Lower lobe of right lung (tissue), 2 donors: ENCODE measurements around the gene AQP10. TPM values are rescaled to one million over a fixed set of nuclear protein-coding genes. Genes with fewer than 3 reads are reported as not detected.
"Not testable (repeated sequence)": the region's sequence is repeated elsewhere in the genome, so short reads cannot be mapped to it uniquely, and the experiment has no call there.

ENCODE experiments used
- ATAC-seq, 2 donors: fragments of 200-7000 bp; cut with Tn5 transposase; one replicate each; pipeline ENCODE4 v1.9.1; 2020 to 2022; ENCODE audit warnings: mild to moderate bottlenecking in 2 of 2, moderate library complexity in 2 of 2
- DNase-seq: peaks from one replicate; pipeline ENCODE4 v3.0.0-alpha.2; 2020
- H3K27ac ChIP-seq: fragments of 200-600 bp; one replicate; pipeline ENCODE4 v1.8.0; 2022
- H3K27me3 ChIP-seq: fragments of 200-600 bp; one replicate; pipeline ENCODE4 v1.8.0; 2022; ENCODE audit warnings: low read depth
- H3K36me3 ChIP-seq: fragments of 200-600 bp; one replicate; pipeline ENCODE4 v1.8.0; 2022; ENCODE audit warnings: mild to moderate bottlenecking
- H3K4me1 ChIP-seq: fragments of 200-600 bp; one replicate; pipeline ENCODE4 v1.8.0; 2022
- H3K4me3 ChIP-seq: fragments of 200-600 bp; one replicate; pipeline ENCODE4 v1.8.0; 2022; ENCODE audit warnings: mild to moderate bottlenecking
- H3K9me3 ChIP-seq: fragments of 200-600 bp; one replicate; pipeline ENCODE4 v1.8.0; 2022
- intact Hi-C: fragments of 100-400 bp; cut with DNase I; formaldehyde crosslinking; loops from one replicate; pipeline ENCODE4 v1.11.0; 2022
- total RNA-seq: library from RNA; stranded (reverse); fragmentation: NEBNext Ultra II Directional; extraction: Animal tissue kit (Norgen Biotek cat#: 25700); gene quantifications from one replicate; pipeline ENCODE4 v1.2.1, GENCODE V29; 2021
- TF ChIP-seq, protein P1 (sequence below): fragments of 200-600 bp; IDR thresholded peaks from one replicate; pipeline ENCODE4 v1.8.0; 2022; ENCODE audit warnings: antibody characterized with exemption, mild to moderate bottlenecking
- donor health status: DM: no; HTN: yes; CAD: no; lungs with severe emphysema.

AQP10 gene
- total RNA-seq, 1 donor from 2014 or later, result 0.47 TPM

DNA sequence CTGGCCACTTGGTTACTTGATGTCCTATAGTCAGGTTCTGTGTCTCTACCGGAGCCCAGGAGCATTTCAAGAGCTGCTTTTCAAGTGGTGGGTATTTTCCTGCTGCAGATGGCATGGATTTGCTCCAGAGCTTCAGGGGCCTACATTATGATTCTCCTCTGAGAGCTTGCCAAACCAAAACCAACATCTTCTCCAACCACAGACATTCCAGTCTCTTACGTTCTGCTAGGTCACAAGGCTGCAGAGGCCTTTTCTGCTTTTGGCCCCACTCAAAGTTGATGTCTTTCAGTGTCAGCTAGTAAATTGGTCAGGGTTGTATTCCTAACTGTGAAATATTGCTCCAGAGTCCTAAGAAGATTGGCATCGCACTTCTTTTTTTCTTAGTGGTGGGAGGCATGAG, 14.7 kb upstream of the AQP10 start:
- DNase-seq, result no peak
- TF ChIP-seq, protein P1, sequence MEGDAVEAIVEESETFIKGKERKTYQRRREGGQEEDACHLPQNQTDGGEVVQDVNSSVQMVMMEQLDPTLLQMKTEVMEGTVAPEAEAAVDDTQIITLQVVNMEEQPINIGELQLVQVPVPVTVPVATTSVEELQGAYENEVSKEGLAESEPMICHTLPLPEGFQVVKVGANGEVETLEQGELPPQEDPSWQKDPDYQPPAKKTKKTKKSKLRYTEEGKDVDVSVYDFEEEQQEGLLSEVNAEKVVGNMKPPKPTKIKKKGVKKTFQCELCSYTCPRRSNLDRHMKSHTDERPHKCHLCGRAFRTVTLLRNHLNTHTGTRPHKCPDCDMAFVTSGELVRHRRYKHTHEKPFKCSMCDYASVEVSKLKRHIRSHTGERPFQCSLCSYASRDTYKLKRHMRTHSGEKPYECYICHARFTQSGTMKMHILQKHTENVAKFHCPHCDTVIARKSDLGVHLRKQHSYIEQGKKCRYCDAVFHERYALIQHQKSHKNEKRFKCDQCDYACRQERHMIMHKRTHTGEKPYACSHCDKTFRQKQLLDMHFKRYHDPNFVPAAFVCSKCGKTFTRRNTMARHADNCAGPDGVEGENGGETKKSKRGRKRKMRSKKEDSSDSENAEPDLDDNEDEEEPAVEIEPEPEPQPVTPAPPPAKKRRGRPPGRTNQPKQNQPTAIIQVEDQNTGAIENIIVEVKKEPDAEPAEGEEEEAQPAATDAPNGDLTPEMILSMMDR, result no peak
- intact Hi-C loops, result no loop called here
- Histone ChIP-seq H3K27ac (no peak overlapping the region), H3K4me3 (no peak overlapping the region), H3K27me3 (no peaks in the 10 kb centered on the region), H3K4me1 (no peaks in the 10 kb centered on the region), H3K9me3 (no peaks in the 10 kb centered on the region), H3K36me3 (no peaks in the 10 kb centered on the region)
- ATAC-seq, result no peak

DNA sequence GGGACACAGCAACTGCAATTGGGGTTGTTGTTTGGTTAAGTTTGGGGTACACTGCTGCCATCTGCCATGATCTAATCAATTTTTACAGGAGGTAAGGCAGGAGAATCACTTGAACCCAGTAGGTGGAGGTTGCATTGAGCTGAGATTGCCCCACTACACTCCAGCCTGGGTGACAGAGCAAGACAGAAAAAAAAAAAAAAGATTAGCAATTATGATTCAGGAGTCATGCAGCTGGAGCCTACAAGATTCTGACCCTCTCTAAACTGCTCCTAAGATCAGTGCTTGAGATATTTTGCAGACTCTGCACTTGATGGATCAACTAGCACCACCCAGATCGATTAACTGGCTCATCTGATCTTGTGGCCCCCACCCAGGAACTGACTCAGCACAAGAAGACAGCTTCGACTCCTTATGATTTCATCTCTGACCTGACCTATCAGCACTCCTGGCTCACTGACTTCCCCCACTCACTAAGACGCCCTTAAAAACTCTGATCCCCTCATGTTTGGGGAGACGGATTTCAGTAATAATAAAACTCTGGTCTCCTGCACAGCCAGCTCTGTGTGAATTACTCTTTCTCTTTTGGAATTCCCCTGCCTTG, 13.1 kb upstream of the AQP10 start:
- ATAC-seq, H3K4me1 ChIP-seq, H3K27ac ChIP-seq, DNase-seq, H3K27me3 ChIP-seq, H3K4me3 ChIP-seq, H3K36me3 ChIP-seq, H3K9me3 ChIP-seq, intact Hi-C loops: not testable (repeated sequence)

DNA sequence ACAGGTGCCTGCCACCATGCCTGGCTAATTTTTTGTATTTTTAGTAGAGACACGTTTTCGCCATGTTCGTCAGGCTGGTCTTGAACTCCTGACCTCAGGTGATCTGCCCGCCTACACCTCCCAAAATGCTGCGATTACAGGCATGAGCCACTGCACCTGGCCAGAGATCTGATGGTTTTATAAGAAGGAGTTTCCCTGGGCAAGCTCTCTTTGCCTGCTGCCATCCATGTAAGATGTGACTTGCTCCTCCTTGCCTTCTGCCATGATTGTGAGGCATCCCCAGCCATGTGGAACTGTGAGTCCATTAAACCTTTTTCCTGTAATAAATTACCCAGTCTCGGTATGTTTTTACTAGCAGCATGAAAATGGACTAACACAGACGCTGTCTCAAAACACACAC, 11.8 kb upstream of the AQP10 start:
- intact Hi-C loops, H3K4me3 ChIP-seq, H3K36me3 ChIP-seq, H3K9me3 ChIP-seq, H3K27ac ChIP-seq, H3K27me3 ChIP-seq, ATAC-seq, DNase-seq, H3K4me1 ChIP-seq: not testable (repeated sequence)

DNA sequence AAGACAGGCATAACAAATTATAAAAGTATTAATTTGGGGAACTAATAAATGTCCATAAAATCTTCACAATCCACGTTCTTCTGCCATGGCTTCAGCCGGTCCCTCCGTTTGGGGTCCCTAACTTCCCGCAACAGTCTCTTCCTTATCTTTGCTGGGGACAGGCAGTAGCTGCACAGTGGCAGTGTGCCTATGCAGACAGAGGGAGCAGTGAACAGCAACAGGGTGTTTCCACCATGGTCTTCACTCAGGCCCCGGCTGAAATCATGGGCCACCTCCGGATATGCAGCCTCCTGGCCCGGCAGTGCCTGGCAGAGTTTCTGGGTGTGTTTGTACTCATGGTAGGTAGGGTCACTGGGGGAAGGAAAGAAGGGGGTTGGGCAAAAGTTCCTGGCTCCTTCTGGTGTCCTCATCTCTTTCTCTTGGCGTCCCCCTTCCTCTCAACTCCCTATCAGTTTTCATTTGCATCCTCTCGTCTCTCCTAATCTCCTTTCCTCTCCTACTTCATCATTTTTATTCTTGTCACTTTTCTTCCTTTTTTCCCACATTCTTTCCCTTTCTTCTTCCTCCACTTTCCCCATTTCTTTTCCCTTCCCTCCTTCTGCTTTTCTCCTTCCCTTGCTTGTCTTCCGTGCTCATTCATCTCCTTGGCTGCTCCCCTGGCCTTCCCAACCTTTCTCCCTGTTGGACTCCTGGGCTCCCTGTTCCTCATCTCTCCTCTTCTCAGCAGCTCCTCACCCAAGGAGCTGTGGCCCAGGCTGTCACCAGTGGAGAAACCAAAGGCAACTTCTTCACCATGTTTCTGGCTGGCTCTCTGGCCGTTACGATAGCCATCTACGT, 8.4 kb upstream of the AQP10 start:
- intact Hi-C loops, H3K27ac ChIP-seq, H3K27me3 ChIP-seq, H3K36me3 ChIP-seq, DNase-seq, H3K4me3 ChIP-seq, ATAC-seq, H3K4me1 ChIP-seq: not testable (repeated sequence)
- peaks cover 12% of the 10 kb centered on the region for H3K9me3 ChIP-seq

DNA sequence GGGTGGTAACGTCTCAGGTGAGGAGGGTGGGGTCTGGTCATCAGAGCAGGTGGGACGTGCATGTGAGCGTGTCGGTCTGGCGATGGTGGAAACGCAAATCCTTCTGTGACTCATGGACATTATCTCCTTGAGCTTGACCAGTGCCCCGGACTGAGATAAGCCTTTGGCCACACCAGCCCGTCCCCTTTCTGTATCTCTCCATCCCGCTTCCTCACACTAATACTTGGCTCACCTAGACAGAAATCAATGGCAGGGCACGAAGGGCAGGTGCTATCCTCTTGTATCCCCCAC, 7.9 kb upstream of the AQP10 start:
- intact Hi-C loops, result no loop called here
- DNase-seq (no peak), ATAC-seq (no peak)
- no peak overlapping the region for H3K4me3 ChIP-seq
- H3K4me1 ChIP-seq, result no peaks in the 10 kb centered on the region
- no peaks in the 10 kb centered on the region for H3K27me3 ChIP-seq
- peaks cover 12% of the 10 kb centered on the region for H3K9me3 ChIP-seq
- TF ChIP-seq, protein P1, result no peak
- no peaks in the 10 kb centered on the region for H3K36me3 ChIP-seq
- H3K27ac ChIP-seq, result no peak overlapping the region

DNA sequence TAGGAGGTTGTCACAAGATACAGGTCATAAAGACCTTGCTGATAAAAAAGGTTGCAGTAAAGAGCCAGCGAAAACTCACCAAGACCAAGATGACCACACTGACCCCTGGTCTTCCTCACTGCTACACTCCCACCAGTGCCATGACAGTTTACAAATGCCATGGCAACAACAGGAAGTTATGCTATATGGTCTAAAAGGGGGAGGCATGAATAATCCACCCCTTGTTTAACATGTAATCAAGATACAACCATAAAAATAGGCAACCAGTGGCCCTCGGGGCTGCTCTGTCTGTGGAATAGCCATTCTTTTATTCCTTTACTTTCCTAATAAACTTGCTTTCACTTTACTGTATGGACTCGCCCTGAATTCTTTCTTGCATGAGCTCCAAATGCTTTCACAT, 6.7 kb upstream of the AQP10 start:
- H3K4me3 ChIP-seq, H3K27ac ChIP-seq, H3K36me3 ChIP-seq, ATAC-seq, H3K4me1 ChIP-seq, intact Hi-C loops, DNase-seq, H3K27me3 ChIP-seq: not testable (repeated sequence)
- peaks cover 12% of the 10 kb centered on the region for H3K9me3 ChIP-seq

DNA sequence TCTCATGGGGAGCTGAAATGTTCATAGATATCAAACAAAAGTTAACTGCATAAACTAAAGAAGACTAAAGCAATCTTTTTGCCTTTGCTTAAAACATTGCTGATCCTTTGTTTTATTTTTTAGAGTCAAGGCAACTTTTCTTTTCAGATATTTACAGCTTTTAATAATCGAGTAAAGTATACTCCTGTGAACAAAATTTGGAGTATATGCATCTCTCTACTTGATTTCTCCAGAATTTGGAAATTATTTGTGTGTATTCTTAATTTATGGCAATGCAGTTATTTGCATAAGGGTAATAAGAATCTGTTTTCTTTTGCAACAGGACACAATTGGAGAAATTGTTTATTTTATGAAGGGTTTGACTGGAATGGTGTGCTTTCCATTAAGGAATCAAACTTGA, 4.2 kb upstream of the AQP10 start:
- no peak for DNase-seq
- no peaks in the 10 kb centered on the region for H3K27me3 ChIP-seq
- intact Hi-C loops, result no loop called here
- H3K4me1 ChIP-seq, result no peaks in the 10 kb centered on the region
- H3K36me3 ChIP-seq, result no peaks in the 10 kb centered on the region
- H3K27ac ChIP-seq, result no peak overlapping the region
- TF ChIP-seq, protein P1, result no peak
- H3K9me3 ChIP-seq, result peaks cover 12% of the 10 kb centered on the region
- ATAC-seq, result no peak
- H3K4me3 ChIP-seq, result no peak overlapping the region
